SKM-1 (cell line): Measurements from ENCODE around the gene FN3KRP.

Experiments
- DNase-seq: peaks from one replicate; lab custom pipeline; 2025; ENCODE audit not compliant: unreplicated experiment; lab: John Stamatoyannopoulos, UW

The FN3KRP gene

DNA sequence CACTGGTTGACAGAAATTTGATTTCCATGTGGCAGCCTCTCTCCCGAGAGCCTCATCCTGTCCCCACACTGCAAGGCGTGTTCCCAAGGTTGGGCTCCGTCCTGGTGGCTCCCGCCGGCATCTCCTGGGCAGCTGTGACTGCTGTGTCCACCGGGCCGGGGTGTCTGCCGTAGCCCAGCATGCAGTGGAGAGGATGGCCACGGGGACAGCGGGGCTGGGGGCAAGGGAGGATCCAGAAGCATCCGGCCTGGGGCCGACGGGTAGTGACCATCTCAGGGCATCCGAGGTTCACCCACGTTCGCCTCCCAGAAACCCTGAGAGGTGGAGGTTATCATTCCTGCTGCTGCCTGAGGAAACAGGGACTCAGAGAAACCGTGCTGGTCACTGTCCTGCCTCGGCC is 10.8 kb upstream of the FN3KRP start:
- DNase-seq = no peak

DNA sequence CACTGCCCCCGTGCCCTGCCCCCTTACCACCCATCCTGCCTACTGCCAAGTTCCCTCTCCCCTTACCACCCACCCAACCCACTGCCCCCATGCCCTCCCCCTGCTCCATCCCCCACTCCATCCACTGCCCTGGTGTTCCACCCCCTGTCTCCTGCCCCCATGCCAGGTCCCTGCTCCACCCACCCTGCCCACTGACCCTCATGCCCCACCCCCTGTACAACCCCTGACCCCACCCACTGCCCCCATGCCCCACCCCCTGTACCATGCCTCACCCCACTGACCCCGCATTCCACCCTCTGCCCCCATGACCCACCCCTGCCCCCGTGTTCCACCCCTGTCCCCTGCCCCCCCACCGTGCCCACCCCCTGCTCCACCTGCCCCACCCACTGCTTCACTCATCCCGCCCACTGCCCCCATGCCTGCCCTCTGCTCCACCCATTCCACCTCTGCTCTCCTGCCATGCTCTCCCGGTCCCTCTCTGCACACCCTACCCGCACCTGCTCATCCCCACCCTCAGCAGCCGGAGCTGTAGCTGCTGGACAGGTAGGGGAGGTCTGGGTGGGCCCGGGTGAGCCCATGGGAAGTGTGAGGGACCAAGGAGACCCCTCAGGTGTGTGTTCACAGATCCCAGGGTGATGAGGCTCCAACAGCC is 7.4 kb upstream of the FN3KRP start:
- no peak for DNase-seq

DNA sequence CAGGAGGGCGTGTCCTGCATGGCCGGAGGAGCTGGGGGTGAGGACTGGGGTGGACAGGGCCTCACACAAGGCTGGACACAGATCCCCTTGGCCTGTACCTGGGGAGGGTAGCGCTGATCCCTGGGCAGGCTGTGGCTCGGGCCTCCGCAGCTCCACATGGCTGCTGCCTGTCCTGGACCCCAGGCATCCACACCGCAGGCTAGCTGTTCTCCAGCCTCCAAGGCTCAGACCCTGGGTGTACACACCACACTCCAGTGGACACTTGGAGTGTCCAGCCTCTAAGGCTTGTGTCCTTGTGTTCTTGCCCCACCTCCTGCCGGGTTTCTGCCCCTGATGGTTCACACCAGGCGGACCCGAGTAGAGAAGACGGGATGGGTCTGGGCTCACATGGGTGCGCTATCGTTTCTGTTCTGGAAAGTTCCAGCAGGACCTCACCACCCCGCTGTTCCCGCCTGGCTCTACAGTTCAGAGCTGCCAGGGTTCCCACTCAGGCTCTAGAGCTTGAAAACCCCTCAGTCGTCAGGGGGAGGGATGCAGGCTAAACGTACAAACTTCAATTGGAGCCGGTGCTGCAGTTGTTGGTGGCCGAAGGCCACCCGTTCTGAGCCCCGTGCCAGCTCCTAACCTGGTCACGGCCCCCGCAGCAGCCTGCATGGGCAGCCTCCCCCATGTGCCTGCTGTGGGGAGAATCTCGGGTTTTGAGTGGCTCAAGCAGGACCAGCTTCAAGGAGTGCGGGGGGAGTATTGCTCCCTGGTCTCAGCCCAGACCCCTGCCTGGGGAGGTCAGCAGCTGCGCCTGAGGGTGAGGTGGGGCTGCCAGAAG is 6.6 kb upstream of the FN3KRP start:
- no peak for DNase-seq

DNA sequence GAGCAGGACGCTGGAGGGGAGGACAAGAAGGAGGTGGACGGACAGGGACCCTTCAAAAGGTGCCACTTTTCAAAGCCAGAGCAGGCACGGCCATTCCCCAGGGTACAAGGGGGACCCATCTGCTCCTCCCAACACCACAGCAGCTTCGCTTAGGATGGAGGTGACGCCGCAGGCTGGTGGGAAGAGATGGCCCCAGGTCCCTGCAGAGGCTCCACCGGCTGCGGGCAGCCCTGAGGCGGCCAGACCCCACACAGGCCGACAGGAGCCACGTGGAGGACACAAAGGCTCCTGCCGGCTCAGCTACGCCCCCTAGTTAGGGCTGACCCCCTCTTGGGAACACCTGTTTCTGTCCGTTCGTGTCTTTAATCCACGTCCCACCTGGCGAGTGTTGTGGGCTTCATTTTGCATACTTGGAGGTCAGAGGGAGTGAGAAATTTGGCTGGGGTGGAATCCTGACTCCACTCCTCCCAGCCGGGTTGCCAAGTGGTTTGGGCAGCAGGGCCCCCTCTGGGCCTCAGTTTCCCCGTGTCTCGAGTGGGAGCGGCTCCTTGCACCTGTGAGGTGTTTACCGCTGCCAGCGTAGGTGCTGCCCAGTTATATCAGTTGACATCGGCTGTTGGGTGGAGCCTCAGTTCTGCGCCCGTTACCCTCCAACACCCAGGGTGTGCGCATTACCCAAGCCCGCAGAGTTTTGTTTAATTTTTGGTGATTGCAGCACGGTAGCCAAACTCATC is 5.8 kb upstream of the FN3KRP start:
- no peak for DNase-seq

DNA sequence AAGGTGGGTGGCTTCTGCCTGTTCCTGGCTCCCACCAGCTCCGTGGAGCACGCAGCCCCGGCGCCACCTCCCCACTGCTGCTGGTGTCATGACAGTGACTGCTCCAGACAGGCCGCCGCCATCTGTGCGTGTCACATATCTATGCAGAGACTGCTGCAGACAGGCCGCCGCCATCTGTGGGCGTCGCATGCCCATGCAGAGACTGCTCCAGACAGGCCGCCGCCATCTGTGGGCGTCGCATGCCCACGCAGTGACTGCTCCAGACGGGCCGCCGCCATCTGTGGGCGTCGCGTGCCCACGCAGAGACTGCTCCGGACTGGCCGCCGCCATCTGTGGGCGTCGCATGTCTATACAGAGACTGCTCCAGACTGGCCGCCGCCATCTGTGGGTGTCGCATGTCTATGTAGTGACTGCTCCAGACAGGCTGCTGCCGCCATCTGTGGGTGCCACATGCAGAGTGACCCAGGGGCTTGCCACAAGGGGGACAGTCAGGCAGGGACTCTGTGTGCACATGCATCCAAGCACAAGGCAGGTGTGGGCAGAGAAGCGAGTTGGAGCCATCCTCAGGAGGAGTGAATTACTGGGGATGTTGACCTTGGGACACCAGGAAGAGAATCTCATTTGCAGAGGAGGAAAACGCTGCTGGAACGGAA is 3.3 kb upstream of the FN3KRP start:
- no peak for DNase-seq

DNA sequence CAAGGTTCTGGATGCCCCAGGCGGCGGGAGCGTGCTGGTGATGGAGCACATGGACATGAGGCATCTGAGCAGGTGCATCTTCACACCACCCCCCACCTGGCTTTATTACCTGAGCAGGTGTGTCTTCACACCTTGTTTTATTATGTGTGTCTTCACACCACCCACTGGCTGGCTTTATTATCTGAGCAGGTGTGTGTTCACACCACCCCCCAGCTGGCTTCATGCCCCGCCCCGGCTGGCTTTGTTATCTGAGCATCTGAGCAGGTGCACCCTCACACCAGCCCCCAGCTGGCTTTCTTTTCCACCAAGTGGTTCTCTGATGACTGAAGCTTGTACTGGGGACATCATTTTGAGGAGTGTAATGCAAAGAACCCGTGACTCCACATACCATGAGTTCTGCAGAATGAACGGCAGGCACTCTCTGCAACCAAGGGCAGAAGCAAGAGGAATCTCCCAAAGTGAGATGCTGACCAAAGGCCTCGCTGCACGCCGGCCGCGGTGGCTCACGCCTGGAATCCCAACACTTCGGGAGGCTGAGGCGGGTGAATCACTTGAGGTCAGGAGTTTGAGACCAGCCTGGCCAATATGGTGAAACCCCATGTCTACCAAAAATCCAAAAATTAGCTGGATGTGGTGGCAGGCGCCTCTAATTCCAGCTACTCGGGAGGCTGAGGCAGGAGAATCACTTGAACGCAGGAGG is 2.6 kb downstream of the FN3KRP start:
- no peak for DNase-seq

DNA sequence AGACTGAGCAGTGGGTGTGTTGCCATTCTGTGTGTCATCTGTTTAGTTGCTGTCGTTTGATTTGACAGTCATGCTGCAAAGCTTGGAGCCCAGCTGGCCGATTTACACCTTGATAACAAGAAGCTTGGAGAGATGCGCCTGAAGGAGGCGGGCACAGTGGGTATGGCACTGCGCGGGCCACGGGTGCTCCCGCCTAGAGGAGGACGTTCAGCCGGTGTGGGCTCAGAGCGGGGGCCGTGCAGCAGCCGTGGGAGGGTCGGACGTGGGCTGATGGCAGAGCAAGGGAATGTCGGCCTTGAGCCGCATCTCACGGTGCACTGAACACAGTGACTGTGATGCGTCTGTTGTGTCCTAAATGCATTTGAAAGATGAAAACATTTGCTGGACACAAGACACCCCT is 3.7 kb downstream of the FN3KRP start:
- DNase-seq = no peak

DNA sequence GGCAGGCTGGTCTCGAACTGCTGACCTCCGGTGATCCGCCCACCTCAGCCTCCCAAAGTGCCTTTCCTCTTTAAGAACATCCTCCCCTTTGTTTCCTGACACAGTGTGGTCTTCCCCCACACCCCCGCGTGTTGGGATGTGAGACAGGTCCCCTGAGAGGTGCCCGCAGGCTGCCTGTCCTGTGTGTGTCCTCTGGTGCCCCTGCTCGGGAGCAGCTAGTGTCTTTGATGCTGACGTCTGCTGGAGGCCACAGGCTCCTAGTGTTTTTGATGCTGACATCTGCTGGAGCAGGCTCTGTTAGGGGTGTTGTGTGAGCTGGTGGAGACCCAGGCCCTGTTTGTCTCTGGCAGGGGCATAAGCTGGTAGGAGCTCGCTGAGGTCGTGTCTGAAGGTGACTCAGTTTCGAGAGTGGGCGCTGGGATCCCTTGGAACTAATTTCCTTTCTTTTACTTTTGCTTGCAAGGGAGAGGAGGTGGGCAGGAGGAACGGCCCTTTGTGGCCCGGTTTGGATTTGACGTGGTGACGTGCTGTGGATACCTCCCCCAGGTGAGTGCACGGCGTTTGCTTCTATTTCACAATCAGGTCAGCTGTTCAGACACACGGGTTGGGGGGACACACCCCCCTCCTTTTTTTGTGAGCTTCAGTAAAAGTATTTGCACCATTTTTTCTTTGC is 6.0 kb downstream of the FN3KRP start:
- no peak for DNase-seq

DNA sequence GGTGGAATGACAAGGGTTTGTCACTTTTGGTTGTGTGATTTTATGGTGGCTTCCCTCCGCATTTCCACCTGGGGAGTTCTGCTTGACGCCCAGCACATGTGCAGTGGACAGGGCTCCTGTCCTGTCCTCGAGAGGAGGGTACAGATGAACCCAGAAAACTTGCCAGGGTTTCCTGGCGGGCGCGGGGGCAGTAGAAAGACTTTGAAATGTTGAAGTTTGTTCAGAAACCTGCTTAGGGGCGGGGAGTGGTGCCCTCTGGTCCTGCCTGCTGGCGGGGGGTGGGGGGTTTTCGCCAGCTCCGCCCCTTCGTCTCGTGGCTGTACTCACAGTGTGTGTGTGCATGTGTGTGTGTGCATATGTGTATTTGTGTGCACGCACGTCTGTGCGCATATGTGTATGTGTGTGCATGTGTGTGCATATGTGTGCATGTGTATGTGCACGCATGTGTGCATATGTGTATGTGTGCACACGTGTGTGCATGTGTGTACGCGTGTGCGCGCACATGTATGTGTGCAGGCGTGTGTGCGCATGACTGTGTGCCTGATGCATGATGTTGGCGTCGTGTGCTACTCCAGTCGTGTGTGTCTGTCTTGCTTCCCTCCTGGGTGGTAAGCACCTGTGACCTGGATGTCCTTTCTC is 6.8 kb downstream of the FN3KRP start:
- DNase-seq = no peak

DNA sequence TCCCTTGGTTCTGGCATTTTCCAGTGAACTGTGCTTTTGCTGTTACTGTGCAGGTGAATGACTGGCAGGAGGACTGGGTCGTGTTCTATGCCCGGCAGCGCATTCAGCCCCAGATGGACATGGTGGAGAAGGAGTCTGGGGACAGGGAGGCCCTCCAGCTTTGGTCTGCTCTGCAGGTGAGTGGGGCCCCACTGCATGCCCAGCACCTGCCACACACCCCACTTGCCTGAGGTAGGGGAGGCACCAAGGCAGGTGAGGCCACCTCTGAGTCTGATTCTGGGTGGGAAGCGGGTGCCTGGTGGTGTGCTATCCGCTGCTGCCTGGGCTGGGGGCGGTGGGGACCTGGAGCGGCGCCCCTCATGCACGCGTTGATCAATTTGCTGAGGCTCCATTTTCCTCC is 9.9 kb downstream of the FN3KRP start:
- no peak for DNase-seq

DNA sequence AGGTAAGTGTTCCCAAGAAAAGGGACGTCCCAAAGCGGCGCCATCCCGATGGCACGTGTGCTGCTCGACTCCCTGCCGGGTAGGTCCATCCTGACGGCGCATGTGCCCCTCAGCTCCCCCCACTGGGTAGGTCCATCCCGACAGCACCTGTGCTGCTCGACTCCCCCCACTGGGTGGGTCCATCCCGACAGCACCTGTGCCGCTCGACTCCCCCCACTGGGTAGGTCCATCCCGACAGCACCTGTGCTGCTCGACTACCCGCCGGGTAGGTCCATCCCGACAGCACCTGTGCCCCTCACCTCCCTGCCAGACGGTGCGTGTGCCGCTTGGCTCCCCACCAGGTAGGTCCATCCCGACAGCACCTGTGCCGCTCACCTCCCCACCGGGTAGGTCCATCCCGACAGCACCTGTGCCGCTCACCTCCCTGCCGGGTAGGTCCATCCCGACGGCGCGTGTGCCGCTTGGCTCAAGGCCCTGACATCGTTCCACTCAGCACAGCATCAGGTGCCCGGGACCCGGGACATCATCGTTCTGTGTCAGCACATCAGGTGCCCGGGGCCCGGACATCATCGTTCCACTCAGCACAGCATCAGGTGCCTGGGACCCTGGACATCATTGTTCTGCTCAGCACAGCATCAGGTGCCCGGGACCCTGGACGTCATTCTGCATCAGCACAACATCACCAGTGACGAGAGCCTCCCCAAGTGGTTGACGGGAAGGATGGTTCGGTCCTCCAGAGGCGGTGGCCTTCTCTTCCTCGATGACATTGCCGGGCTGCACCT is 13.2 kb downstream of the FN3KRP start:
- DNase-seq = no peak

DNA sequence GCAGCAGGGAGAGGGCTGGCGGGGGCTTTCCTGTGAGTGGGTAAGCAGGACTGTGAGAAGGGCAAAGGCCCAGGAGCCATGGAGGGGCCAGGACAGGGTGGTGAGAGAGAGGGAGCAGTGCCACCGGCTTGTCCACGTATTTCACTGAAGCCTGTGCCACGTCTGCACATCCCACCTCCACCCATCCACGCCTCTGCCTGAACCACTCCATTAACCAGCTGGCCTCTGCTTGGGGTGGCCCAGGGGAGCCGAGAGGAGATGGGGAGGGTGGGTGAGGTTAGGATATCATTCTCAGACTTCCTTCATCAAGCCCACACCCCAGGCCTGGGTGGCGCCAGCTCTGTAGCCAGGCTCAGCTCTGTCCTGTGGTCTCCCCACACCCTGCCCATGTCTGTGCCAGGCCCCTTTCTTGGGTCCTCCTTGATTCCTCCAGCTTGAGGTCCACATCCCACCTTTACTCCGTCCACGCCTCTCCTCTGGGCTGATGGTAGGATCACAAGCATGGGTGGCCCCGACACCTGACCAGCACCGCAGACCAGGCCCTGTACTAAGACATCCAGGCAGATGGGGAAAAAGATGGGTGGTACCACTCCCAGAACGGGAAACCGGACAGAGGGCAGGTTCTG is 15.7 kb downstream of the FN3KRP start:
- no peak for DNase-seq

DNA sequence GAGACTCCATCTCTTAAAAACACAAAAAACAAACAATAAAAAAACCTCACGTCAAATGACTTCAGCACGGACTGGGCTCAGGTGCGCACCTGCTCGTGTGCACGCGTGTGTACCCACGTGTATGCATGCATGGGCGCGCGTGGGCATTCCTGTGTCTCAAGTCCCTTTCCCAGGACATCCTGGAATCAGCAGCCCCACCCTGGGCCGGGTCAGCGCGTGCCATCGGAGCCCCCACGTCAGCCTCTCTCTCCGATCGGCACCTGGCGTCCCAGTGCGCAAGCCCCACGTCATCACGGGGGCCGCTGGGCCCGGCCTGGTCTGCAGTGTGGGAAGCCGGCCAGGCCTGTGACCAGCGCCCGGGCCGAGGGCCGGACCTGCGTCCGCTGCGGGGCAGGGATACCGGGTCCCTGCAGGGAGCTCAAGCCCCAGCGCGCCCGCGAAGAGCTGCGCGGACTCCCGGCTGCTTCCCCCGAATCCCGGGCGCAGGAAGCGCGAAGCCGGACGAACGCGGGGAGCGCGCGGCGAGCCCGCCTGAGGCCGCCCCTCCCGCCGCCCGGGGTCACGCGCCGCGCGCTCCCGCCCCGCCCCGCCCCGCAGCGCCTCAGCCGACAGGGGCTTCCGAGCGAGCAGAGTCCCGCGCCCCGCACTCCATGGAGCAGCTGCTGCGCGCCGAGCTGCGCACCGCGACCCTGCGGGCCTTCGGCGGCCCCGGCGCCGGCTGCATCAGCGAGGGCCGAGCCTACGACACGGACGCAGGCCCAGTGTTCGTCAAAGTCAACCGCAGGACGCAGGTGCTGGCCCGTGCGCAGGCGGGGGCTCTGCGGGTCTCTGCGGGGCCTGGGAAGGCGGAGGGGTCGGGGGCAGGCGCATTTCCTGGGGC is 18.7 kb downstream of the FN3KRP start, which contains the start of gene FN3K:
FN3K (plus strand) TSS at position 629 of the 880 bp plus-strand sequence; CDS start at position 651, 22 bp downstream.
- no peak for DNase-seq

DNA sequence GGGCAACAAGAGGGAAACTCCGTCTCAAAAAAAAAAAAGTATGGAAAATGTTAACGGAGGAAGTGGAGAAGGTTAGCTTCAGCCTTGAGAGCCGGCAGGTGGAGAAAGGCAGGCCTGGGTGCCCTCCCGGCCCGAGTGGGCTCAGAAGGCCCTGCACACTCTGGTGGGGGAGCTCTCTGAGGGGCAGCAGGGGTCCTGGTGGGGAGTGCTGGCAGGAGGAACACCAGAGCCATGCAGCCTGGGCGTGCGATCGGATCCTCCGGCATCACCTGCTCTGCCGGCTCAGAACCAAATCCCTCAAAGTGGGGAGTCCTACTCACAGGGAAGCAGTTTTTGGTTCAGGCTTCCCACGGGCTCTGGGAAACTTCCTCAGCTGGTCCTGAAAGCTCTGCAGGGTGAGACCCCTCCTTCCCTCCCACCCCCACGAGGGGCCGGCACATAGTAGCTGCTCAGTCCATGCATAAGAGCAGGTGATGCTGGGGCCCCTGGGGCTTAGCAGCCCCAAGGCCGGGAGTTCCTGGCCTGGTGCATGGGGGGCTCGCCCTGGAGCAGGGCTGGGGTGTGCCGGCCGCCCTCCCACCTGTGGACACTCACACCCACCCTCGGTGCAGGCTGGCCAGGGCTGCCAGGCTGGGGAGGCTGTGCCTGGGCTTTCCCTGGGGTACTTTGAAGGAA is 20.1 kb downstream of the FN3KRP start:
- DNase-seq = no peak

DNA sequence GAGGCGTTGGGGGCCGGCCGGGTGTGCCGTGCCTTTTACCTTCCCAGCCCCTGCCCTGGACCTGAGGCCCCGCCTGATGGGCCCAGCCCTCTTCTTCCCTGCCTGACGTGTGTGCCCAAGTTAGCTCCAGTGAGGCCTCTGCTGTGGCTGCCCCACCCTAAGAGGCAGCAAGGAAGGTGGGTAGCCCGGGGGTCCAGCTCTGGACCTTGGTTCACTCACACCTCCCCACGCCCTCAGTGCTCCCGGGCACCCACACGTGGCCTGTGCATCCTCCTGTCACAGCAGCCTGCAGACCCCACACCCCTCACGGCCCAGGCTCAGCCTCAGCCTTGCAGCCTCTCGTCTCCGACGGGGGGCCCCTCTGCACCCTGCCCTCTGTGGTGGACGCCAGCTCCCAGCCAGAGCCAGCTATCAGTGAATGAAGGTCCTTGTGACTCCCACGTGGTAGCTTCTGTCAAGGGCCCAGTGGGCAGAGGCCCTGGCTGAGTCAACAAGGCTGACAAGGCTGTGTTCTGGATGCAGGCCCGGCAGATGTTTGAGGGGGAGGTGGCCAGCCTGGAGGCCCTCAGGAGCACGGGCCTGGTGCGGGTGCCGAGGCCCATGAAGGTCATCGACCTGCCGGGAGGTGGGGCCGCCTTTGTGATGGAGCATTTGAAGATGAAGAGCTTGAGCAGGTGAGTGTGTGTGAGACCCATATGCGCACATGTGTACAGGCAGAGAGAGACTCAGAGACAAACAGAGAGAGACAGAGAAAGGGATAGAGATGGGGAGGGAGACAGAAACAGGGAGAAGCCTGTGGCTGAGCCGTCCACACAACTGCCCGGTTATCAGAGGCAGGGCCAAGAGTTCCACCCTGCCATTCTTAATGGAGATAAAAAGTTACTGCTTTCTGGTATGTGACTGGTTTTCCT is 21.7 kb downstream of the FN3KRP start:
- DNase-seq = no peak
